ENCODE results near the gene TRIO. TPM values are rescaled to one million over a fixed set of nuclear protein-coding genes. Genes with fewer than 3 reads are reported as not detected.

TRIO gene
- total RNA-seq, 1 experiment from 2014 or later: 99.8 TPM

- no peak for DNase-seq (ENCODE audit: low spot score)
- TF ChIP-seq CTCF (conservative IDR thresholded peaks at IDR 0.05; ENCODE audit: low read depth, low read length) (no peak), EZH2 (IDR thresholded peaks at IDR 0.05; ENCODE audit: borderline replicate concordance, low read depth, low read length, poor library complexity, severe bottlenecking) (no peak)
- intact Hi-C loops (cut with micrococcal nuclease; ENCODE audit: unreplicated experiment): no loop called here
- Histone ChIP-seq H3K36me3 (ENCODE audit: insufficient read depth, low read length, poor library complexity, severe bottlenecking) (peaks cover 21% of the 10 kb centered on the region), H3K27me3 (replicated peaks; ENCODE audit: insufficient read depth, low read depth, low read length, poor library complexity) (no peaks in the 10 kb centered on the region), H3K9me3 (ENCODE audit: low read depth, low read length, poor library complexity, severe bottlenecking) (no peaks in the 10 kb centered on the region), H3K4me1 (ENCODE audit: insufficient read depth, low read length, poor library complexity, severe bottlenecking) (peaks cover 24% of the 10 kb centered on the region), H3K4me3 (ENCODE audit: low read depth, low read length, poor library complexity, severe bottlenecking) (no peak overlapping the region), H3K27ac (ENCODE audit: low read depth, low read length, poor library complexity, severe bottlenecking) (no peak overlapping the region)
- CTCF ChIA-PET: no interaction called here
- POLR2A ChIA-PET (ENCODE audit: low non-redundant PET): no interaction called here
- no TSS peak for BruUV-seq (replicated peaks)
Observed at GRCh38 chr5:14373685-14374084, 230.5 kb downstream of the TRIO start.

GRCh38 chr5:14374100-14374499 is 231.0 kb downstream of the TRIO start:
- ChIA-PET CTCF (no interaction called here), POLR2A (ENCODE audit: low non-redundant PET) (no interaction called here)
- BruUV-seq (replicated peaks): no TSS peak
- Histone ChIP-seq H3K36me3 (ENCODE audit: insufficient read depth, low read length, poor library complexity, severe bottlenecking) (peaks cover 21% of the 10 kb centered on the region), H3K27me3 (replicated peaks; ENCODE audit: insufficient read depth, low read depth, low read length, poor library complexity) (no peaks in the 10 kb centered on the region), H3K9me3 (ENCODE audit: low read depth, low read length, poor library complexity, severe bottlenecking) (no peaks in the 10 kb centered on the region), H3K4me1 (ENCODE audit: insufficient read depth, low read length, poor library complexity, severe bottlenecking) (peaks cover 24% of the 10 kb centered on the region), H3K27ac (ENCODE audit: low read depth, low read length, poor library complexity, severe bottlenecking) (no peak overlapping the region), H3K4me3 (ENCODE audit: low read depth, low read length, poor library complexity, severe bottlenecking) (no peak overlapping the region)
- DNase-seq (ENCODE audit: low spot score): no peak
- no peak for TF ChIP-seq EZH2 (IDR thresholded peaks at IDR 0.05; ENCODE audit: borderline replicate concordance, low read depth, low read length, poor library complexity, severe bottlenecking)
- intact Hi-C loops (cut with micrococcal nuclease; ENCODE audit: unreplicated experiment): no loop called here

GRCh38 chr5:14376789-14377188 is 233.6 kb downstream of the TRIO start:
- Histone ChIP-seq H3K36me3 (ENCODE audit: insufficient read depth, low read length, poor library complexity, severe bottlenecking) (peaks cover 30% of the 10 kb centered on the region), H3K27ac (ENCODE audit: low read depth, low read length, poor library complexity, severe bottlenecking) (no peak overlapping the region), H3K4me3 (ENCODE audit: low read depth, low read length, poor library complexity, severe bottlenecking) (no peak overlapping the region), H3K9me3 (ENCODE audit: low read depth, low read length, poor library complexity, severe bottlenecking) (no peaks in the 10 kb centered on the region), H3K27me3 (replicated peaks; ENCODE audit: insufficient read depth, low read depth, low read length, poor library complexity) (no peaks in the 10 kb centered on the region), H3K4me1 (ENCODE audit: insufficient read depth, low read length, poor library complexity, severe bottlenecking) (peaks cover 24% of the 10 kb centered on the region)
- DNase-seq (ENCODE audit: low spot score): no peak
- TF ChIP-seq EZH2 (IDR thresholded peaks at IDR 0.05; ENCODE audit: borderline replicate concordance, low read depth, low read length, poor library complexity, severe bottlenecking) (no peak), CTCF (conservative IDR thresholded peaks at IDR 0.05; ENCODE audit: low read depth, low read length) (no peak)
- intact Hi-C loops (cut with micrococcal nuclease; ENCODE audit: unreplicated experiment): no loop called here
- no TSS peak for BruUV-seq (replicated peaks)
- ChIA-PET POLR2A (ENCODE audit: low non-redundant PET) (no interaction called here), CTCF (no interaction called here)

- TF ChIP-seq EZH2 (IDR thresholded peaks at IDR 0.05; ENCODE audit: borderline replicate concordance, low read depth, low read length, poor library complexity, severe bottlenecking) (no peak), CTCF (conservative IDR thresholded peaks at IDR 0.05; ENCODE audit: low read depth, low read length) (no peak)
- Histone ChIP-seq H3K27me3 (replicated peaks; ENCODE audit: insufficient read depth, low read depth, low read length, poor library complexity) (no peaks in the 10 kb centered on the region), H3K4me3 (ENCODE audit: low read depth, low read length, poor library complexity, severe bottlenecking) (no peak overlapping the region), H3K36me3 (ENCODE audit: insufficient read depth, low read length, poor library complexity, severe bottlenecking) (peaks cover 40% of the 10 kb centered on the region), H3K27ac (ENCODE audit: low read depth, low read length, poor library complexity, severe bottlenecking) (no peak overlapping the region), H3K4me1 (ENCODE audit: insufficient read depth, low read length, poor library complexity, severe bottlenecking) (peaks cover 11% of the 10 kb centered on the region), H3K9me3 (ENCODE audit: low read depth, low read length, poor library complexity, severe bottlenecking) (no peaks in the 10 kb centered on the region)
- no TSS peak for BruUV-seq (replicated peaks)
- POLR2A ChIA-PET (ENCODE audit: low non-redundant PET): no interaction called here
- CTCF ChIA-PET: no interaction called here
- intact Hi-C loops (cut with micrococcal nuclease; ENCODE audit: unreplicated experiment): no loop called here
- no peak for DNase-seq (ENCODE audit: low spot score)
Observed at GRCh38 chr5:14379739-14380497, 236.8 kb downstream of the TRIO start.

Data from A673 (cell line).